ENCODE data around the gene TMEM176B. TPM values are rescaled to one million over a fixed set of nuclear protein-coding genes. Genes with fewer than 3 reads are reported as not detected.

The TMEM176B gene
- total and polyA plus RNA-seq, 8 donors, result 6.1 to 57.2 (median 15.5) TPM

DNA sequence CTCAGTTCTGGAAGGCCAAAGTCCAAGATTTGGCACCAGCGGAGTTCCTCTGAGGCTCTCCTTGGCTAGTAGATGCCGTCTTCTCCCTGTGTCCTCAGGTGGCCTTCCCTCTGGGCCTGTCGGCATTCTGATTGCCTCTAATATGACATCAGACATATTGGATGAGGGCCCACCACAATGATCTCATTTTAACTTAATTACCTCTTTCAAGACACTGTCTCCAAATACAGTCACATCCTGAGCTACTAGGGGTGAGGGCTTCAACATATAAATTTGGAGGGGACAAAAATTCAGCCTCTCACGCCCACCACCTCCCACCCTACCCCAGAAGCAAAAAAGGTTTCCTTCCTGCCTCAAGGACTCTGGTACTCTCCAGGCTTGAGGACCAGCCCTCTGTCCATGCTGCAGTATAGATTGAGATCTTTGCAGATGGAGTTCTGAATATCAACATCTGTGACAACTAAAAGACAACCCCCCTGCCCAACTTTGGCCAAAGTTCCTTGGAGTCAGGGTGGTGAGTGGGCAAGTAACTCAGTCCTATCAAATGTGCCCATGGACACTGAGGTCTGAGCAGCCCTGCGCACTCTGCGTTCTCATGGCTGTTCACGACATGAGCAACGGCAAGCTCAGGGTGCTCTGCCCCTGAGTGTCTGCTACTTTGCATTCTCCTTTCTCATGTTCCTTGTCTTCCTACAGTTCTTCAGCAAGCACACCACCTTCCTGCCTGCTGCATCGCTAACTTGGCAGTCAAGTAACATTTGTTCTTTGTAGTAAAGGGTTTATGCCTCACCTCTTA is 11.5 kb downstream of the TMEM176B start:
- no peak for ATAC-seq
- TF ChIP-seq, protein P1, sequence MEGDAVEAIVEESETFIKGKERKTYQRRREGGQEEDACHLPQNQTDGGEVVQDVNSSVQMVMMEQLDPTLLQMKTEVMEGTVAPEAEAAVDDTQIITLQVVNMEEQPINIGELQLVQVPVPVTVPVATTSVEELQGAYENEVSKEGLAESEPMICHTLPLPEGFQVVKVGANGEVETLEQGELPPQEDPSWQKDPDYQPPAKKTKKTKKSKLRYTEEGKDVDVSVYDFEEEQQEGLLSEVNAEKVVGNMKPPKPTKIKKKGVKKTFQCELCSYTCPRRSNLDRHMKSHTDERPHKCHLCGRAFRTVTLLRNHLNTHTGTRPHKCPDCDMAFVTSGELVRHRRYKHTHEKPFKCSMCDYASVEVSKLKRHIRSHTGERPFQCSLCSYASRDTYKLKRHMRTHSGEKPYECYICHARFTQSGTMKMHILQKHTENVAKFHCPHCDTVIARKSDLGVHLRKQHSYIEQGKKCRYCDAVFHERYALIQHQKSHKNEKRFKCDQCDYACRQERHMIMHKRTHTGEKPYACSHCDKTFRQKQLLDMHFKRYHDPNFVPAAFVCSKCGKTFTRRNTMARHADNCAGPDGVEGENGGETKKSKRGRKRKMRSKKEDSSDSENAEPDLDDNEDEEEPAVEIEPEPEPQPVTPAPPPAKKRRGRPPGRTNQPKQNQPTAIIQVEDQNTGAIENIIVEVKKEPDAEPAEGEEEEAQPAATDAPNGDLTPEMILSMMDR (IDR thresholded peaks at IDR 0.05), result no peak
- intact Hi-C loops (cut with DNase I), result no loop called here
- Histone ChIP-seq H3K4me3 (no peak overlapping the region), H3K36me3 (no peaks in the 10 kb centered on the region), H3K27me3 (peaks cover 0 to 5% of the 10 kb centered on the region in 2 donors), H3K9me3 (no peaks in the 10 kb centered on the region), H3K4me1 (peaks cover 8 to 62% of the 10 kb centered on the region in 2 donors), H3K27ac (peak overlapping the region; percentile 78 to 80)
- peak in 1 of 4 donors; percentile 52 for DNase-seq

- ATAC-seq, result peak; percentile 54
- TF ChIP-seq, protein P1 (IDR thresholded peaks at IDR 0.05), result no peak
- Histone ChIP-seq H3K9me3 (no peaks in the 10 kb centered on the region), H3K27me3 (no peaks in the 10 kb centered on the region), H3K4me1 (peaks cover 8 to 66% of the 10 kb centered on the region in 2 donors), H3K27ac (peak overlapping the region; percentile 78 to 80), H3K4me3 (no peak overlapping the region), H3K36me3 (no peaks in the 10 kb centered on the region)
- intact Hi-C loops (cut with DNase I), result no loop called here
- DNase-seq, result peak in 3 of 4 donors; percentile 37 to 70 (median 53)
Measured at GRCh38 chr7:150787321-150788281, 12.6 kb downstream of the TMEM176B start.

- intact Hi-C loops (cut with DNase I), result no loop called here
- H3K36me3 ChIP-seq, result no peaks in the 10 kb centered on the region
- H3K4me1 ChIP-seq, result peaks cover 10 to 76% of the 10 kb centered on the region in 2 donors
- H3K9me3 ChIP-seq, result no peaks in the 10 kb centered on the region
- TF ChIP-seq, protein P1 (IDR thresholded peaks at IDR 0.05), result no peak
- H3K27ac ChIP-seq, result peak overlapping the region; percentile 73 to 80
- no peak overlapping the region for H3K4me3 ChIP-seq
- ATAC-seq, result peak; percentile 52
- DNase-seq, result peak in 1 of 4 donors; percentile 71
- H3K27me3 ChIP-seq, result no peaks in the 10 kb centered on the region
Measured at GRCh38 chr7:150784954-150785353, 15.2 kb downstream of the TMEM176B start.

- no peaks in the 10 kb centered on the region for H3K27me3 ChIP-seq
Measured at GRCh38 chr7:150784120-150784736, 15.9 kb downstream of the TMEM176B start.

More at GRCh38 chr7:150784120-150784736, 15.9 kb downstream of the TMEM176B start:
- ATAC-seq (peak; percentile 3), DNase-seq (no peak)
- intact Hi-C loops (cut with DNase I), result no loop called here
- H3K4me1 ChIP-seq, result peaks cover 10 to 74% of the 10 kb centered on the region in 2 donors
- no peak overlapping the region for H3K4me3 ChIP-seq
- H3K36me3 ChIP-seq, result no peaks in the 10 kb centered on the region
- TF ChIP-seq, protein P1 (IDR thresholded peaks at IDR 0.05), result no peak
- H3K9me3 ChIP-seq, result no peaks in the 10 kb centered on the region
- peak overlapping the region; percentile 73 to 80 for H3K27ac ChIP-seq

Data from left lung (tissue), 10 donors.